ENCODE measurements around the gene SLC17A9. TPM values are rescaled to one million over a fixed set of nuclear protein-coding genes. Genes with fewer than 3 reads are reported as not detected.
"Not testable (repeated sequence)": the region's sequence is repeated elsewhere in the genome, so short reads cannot be mapped to it uniquely, and the experiment has no call there.

The SLC17A9 gene
- total RNA-seq, 2 experiments from 2014 or later, result 49.7 to 52.1 TPM

DNA sequence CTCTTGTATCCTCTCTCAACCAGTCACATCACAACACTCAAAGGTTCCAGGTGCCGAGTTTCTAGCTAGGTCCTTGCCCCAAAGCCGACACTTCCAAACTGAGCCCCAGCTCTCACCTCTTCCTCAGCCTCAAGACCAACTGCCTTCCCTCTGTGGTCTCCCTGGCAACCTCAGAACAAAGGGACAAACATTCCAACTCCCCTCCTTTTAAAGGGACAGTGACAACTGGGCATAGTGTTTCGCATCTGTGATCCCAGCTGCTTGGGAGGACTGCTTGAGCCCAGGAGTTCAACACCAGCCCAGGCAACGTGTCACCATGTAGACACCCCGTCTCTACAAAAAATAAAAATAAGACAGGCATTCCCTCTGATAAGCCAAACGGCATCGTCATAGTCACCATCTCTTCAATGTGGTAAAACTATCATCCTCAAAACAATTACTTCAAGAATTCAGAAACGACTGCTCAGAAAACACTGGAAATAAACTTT, 37.5 kb upstream of the SLC17A9 start:
- Mint-ChIP-seq H3K27me3 (no peaks in the 10 kb centered on the region), H3K27ac (peak overlapping the region; percentile 71), H3K4me3 (peak overlapping the region; percentile 30), H3K36me3 (peaks cover 29% of the 10 kb centered on the region), H3K4me1 (peaks cover 65% of the 10 kb centered on the region), H3K9me3 (no peaks in the 10 kb centered on the region)
- peak; percentile 40 for DNase-seq

DNA sequence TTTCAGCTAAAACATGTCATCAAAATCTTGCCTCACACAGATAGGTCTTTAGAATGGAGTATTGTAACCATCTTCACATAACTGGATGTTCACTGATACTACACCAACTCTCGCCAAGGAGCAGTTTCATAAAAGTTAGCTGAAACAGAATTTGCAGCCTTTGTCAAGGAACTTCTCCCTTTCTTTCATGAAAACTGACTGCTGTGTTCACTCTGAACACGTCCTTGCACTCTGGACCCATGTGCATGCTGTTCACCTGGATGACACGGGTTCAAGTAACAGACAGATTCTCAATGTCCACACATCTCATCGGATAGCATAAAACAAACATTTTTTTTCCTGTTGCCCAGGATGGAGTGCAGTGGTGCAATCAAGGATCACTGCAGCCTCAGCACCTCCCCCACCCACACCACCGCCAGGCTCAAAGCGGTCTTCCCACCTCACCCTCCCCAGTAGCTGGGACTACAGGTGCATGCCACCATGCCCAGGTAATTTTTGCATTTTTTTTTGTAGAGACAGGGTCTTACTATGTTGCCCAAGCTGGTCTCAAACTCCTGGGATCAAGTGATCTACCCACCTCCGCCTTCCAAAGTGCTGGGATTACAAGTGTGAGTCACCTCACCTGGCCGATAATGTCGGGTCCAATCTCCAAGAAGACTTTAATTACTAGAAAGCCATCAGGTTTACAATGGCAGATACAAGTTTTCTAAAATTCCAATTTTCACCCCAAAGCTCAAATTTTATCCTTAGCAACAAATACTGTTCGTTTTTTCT, 35.6 kb upstream of the SLC17A9 start:
- Mint-ChIP-seq H3K27me3 (no peaks in the 10 kb centered on the region), H3K4me3 (peak overlapping the region; percentile 61), H3K27ac (peak overlapping the region; percentile 90), H3K9me3 (no peaks in the 10 kb centered on the region), H3K36me3 (peaks cover 25% of the 10 kb centered on the region), H3K4me1 (peaks cover 73% of the 10 kb centered on the region)
- no peak for DNase-seq

DNA sequence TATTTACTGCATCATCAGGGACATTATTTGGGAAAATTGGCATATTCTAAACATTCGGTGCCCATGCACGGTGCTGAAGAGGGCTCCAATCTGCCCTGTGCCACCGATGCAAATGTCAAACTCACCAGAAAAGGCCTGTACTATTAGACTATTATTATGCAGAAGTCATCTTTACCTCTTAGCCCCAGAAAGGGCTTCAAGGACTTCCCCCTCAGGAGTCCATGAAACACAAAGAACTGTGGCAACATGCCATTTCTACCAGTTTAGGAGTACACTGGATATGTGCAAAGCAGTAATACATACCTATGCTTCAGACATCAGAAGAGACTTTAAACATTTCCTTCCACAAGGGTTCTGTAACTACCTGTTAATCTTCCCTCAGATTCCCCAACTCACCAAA, 34.8 kb upstream of the SLC17A9 start:
- peak overlapping the region; percentile 61 for H3K4me3 Mint-ChIP-seq
- peak overlapping the region; percentile 90 for H3K27ac Mint-ChIP-seq
- H3K9me3 Mint-ChIP-seq, result no peaks in the 10 kb centered on the region

DNA sequence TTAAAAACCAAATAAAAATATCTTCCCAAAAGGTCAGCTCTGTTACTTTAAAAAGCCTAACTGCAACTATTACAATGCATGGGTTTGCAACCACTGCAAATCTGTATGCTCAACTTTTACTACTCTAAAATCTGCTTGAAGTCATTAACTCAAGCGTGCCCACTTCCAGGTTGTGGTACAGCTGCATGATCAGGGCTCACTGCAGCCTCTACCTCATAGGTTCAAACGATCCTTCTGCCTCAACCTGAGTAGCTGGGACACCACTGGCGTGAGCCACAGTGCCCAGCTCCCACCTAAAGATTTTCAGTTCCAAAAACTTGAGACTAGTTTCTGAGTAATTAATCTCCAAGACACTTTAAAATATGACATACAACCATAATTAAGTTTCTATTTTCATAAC, 34.4 kb upstream of the SLC17A9 start:
- no peaks in the 10 kb centered on the region for H3K9me3 Mint-ChIP-seq
- H3K27me3 Mint-ChIP-seq, result no peaks in the 10 kb centered on the region
- DNase-seq, result peak; percentile 67
- peaks cover 81% of the 10 kb centered on the region for H3K4me1 Mint-ChIP-seq
- peaks cover 25% of the 10 kb centered on the region for H3K36me3 Mint-ChIP-seq
- H3K27ac Mint-ChIP-seq, result peak overlapping the region; percentile 90
- peak overlapping the region; percentile 61 for H3K4me3 Mint-ChIP-seq

More for the DNA sequence above, 34.8 kb upstream of the SLC17A9 start:
- Mint-ChIP-seq H3K36me3 (peaks cover 27% of the 10 kb centered on the region), H3K27me3 (no peaks in the 10 kb centered on the region), H3K4me1 (peaks cover 81% of the 10 kb centered on the region)
- no peak for DNase-seq

DNA sequence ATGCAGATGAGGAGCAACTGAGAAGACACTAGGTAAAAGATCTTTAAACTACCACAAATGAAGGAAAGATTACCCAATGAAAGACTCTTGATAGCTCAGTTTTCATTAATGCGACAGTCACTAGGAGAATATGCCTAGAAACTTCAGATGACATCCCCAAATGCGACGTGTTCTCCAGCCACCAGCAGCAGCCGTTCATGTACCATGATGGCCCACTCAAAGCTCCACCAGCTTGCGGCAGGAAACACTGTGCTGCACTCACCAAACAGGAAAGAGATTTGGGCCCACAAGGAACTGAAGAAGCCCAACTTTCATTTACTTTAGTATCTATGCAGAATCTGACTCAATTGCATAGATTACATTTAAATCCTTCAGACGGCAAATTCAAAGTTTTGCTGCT, 33.7 kb upstream of the SLC17A9 start:
- Mint-ChIP-seq H3K27me3 (no peaks in the 10 kb centered on the region), H3K27ac (peak overlapping the region; percentile 90), H3K36me3 (peaks cover 23% of the 10 kb centered on the region), H3K4me1 (peaks cover 85% of the 10 kb centered on the region), H3K4me3 (peak overlapping the region; percentile 61), H3K9me3 (no peaks in the 10 kb centered on the region)
- DNase-seq, result peak; percentile 72

DNA sequence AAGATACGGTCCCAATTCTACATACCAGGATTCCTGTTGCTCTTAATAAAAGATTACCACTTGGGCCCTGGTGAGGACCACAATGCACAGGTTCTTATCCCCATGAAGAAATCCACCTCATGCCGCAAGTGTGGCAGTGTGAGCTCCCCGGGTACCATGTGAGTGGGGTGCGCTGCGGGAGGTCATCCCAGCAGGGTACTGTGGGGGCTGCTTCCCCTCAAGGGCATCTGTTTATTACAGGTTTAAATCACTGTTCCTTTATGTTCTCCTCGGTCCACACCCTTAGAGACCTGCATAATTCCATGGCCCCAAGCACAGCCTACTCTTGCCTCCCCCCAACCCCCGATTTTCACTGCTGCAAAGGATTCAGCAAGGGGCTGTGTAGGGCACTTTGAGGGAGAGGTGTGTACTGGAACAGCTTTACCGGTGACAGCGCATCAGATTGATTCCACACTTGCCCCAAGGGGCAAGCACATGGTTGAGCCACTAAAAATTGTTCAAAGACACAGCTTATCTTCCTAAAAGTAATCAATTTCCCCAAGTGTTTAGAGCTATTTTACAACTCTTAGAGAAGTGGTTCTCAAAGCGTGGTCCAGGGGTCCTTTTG, 32.4 kb upstream of the SLC17A9 start:
- Mint-ChIP-seq H3K9me3 (no peaks in the 10 kb centered on the region), H3K27me3 (no peaks in the 10 kb centered on the region), H3K36me3 (peaks cover 27% of the 10 kb centered on the region), H3K4me3 (peak overlapping the region; percentile 61), H3K27ac (peak overlapping the region; percentile 90), H3K4me1 (peaks cover 88% of the 10 kb centered on the region)
- DNase-seq, result no peak

DNA sequence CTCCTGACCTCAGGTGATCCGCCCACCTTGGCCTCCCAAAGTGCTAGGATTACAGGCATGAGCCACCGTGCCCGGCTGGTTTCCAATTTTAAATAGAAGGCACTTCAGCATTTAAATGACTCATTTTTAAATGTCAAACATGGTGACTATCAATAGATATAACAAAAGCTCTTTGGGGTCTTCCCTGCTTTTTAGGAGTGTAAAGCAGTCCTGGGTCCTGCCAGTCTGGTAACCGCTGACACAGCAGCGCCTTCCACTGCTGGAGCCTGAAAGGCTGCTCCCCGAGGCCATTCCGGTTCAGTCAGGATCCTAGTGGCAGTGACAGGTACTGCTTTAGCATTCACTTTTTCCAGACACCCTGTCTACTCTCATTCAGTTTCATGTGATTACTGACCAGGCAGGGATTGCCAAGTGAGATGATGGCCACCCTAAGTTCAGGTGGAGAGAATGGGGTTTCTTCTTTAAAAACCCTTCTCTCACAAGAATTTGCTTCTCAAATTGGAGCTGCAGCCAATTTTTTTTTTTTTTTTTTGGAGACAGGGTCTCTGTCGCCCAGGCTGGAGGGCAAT, 31.3 kb upstream of the SLC17A9 start:
- H3K4me3 Mint-ChIP-seq, result peak overlapping the region; percentile 68
- H3K4me1 Mint-ChIP-seq, result peaks cover 77% of the 10 kb centered on the region
- DNase-seq, result peak; percentile 82
- H3K27ac Mint-ChIP-seq, result peak overlapping the region; percentile 91
- no peaks in the 10 kb centered on the region for H3K9me3 Mint-ChIP-seq
- no peaks in the 10 kb centered on the region for H3K27me3 Mint-ChIP-seq
- H3K36me3 Mint-ChIP-seq, result peaks cover 32% of the 10 kb centered on the region

DNA sequence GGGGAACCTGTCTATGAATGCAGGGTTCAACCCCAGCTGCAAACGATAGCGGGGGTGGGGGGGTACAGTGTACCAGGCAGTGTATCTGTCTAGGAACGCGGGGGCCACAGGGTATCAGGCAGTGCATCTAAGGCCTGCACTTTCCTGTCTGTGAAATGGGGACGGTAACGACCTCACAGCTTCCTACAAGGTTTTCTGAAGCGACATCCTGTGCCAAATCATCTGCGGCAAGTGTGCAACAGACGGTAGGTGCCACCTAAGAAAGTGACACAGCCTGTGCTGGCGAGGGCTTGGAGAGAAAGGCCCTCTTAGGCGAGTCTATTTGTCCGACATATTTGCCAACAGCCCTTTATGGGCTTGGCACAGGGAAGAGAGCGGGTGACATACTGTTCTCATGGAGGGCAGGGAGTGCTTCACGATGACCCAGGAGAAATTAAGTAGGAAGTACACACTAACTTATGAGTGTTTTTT, 30.0 kb upstream of the SLC17A9 start:
- Mint-ChIP-seq H3K9me3 (no peaks in the 10 kb centered on the region), H3K4me3 (peak overlapping the region; percentile 58), H3K36me3 (peaks cover 24% of the 10 kb centered on the region)

DNA sequence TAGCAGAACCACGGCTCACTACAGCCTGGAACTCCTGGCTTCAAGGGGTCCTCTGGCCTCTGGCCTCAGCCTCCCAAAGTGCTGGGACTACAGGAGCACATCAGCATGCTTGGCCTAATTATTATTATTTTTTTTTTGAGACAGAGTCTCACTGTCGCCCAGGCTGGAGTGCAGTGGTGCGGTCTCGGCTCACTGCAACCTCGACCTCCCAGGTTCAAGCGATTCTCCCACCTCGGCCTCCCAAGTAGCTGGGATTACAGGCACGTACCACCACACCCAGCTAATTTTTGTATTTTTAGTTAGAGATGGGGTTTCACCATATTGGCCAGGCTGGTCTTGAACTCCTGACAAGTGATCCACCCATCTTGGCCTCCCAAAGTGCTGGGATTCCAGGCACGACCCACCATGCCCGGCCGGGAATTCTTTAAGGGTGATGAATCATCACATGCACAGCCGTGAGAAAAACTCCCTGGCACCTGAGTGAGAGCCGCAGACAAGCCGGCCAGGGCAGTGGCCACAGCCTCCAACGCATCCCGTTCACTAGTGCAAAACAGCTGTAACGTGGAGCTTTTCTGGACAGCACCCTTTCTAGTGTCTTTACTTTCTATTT, 29.3 kb upstream of the SLC17A9 start:
- peak overlapping the region; percentile 84 for H3K27ac Mint-ChIP-seq
- H3K9me3 Mint-ChIP-seq, DNase-seq, H3K27me3 Mint-ChIP-seq: not testable (repeated sequence)
- H3K4me1 Mint-ChIP-seq, result peaks cover 73% of the 10 kb centered on the region
- H3K4me3 Mint-ChIP-seq, result peak overlapping the region; percentile 47
- H3K36me3 Mint-ChIP-seq, result peaks cover 27% of the 10 kb centered on the region

More for the DNA sequence above, 30.0 kb upstream of the SLC17A9 start:
- H3K27me3 Mint-ChIP-seq, result no peaks in the 10 kb centered on the region
- peak overlapping the region; percentile 84 for H3K27ac Mint-ChIP-seq
- DNase-seq, result no peak
- H3K4me1 Mint-ChIP-seq, result peaks cover 74% of the 10 kb centered on the region

DNA sequence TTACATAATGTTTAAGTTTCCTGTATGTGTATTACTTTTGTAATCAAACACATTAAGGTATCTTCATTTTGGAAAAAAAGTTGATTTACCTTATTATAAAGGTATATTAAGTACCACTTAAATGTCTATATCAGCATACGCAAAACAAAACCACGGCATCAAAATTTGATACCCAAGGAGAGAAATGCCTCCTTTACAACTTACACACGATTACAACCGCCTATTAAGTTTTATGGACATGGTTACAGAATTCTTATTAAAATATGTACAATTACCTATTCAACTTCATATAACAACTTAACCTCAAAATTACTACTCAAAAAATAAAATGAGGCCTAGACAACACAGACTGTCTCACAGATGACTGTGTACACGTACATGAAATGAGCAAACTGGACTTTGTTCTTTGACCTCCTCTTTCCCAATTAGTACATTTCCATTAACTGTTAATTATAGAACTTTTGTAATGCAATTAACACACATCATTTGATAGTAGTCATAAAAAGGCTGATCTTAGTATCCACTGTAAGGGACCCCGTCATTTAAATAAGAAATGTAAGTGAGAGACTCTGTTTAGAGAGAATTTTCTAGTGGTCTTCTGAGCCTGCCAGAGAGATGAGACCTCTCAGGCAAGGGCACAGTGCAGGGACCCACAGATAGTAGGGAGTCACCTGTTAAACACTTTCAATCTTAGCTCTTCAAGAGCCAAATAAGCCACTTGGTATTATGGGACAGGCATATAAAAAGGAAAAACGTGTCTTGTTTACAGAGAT, 28.7 kb upstream of the SLC17A9 start:
- H3K4me1 Mint-ChIP-seq, result peaks cover 71% of the 10 kb centered on the region
- H3K4me3 Mint-ChIP-seq, result peak overlapping the region; percentile 93
- no peaks in the 10 kb centered on the region for H3K9me3 Mint-ChIP-seq
- no peak for DNase-seq
- H3K27me3 Mint-ChIP-seq, result no peaks in the 10 kb centered on the region
- peaks cover 30% of the 10 kb centered on the region for H3K36me3 Mint-ChIP-seq
- H3K27ac Mint-ChIP-seq, result peak overlapping the region; percentile 96

DNA sequence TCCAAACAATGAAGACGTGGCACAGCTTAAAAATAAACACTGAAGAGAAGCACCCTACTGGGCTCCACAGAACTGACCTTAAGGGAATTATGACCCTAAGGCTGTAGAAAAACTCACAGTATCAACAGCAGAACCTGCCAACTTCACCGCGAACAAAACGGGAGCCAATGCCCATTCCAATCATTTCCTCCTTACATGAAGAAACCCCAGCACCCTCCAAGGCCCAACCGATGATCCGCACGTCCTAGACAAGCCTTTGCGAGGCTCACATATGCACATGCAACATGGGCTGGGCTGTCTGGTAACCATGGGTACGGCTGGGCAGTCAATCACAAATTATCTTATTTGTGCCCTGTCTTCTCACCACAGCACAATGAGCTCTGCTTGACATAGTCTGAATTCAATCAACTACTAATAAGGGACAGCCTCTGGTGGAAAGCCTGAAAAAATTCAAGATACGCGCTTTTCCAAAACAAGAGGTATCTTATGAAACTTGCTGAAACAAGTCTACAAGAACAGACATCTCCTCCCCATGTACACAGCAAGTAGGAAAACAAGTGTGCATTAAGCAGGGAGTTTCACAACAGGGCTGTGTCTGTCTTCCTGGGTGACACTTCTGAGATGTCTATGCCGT, 27.9 kb upstream of the SLC17A9 start:
- H3K4me1 Mint-ChIP-seq, result peaks cover 64% of the 10 kb centered on the region
- H3K36me3 Mint-ChIP-seq, result peaks cover 30% of the 10 kb centered on the region
- H3K9me3 Mint-ChIP-seq, result no peaks in the 10 kb centered on the region
- H3K4me3 Mint-ChIP-seq, result peak overlapping the region; percentile 93
- H3K27me3 Mint-ChIP-seq, result no peaks in the 10 kb centered on the region
- DNase-seq, result peak; percentile 23
- H3K27ac Mint-ChIP-seq, result peak overlapping the region; percentile 96

DNA sequence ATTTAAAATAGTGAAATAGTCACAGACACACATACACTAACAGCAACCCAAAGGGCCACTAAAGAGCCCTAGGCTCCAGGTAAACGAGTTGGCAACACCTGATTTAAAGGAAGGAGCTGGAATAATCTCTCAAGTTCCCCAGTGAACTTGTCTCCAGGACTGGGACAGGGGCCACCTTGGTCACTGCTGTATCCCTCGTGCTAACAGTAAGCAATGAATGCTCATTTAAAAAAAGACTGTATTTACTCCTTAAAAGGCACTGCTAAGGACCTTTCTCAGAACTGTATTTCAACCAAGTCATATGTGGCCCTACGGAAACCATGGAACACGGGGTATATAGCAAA, 27.5 kb upstream of the SLC17A9 start:
- H3K4me3 Mint-ChIP-seq, result peak overlapping the region; percentile 93
- H3K27me3 Mint-ChIP-seq, result no peaks in the 10 kb centered on the region
- no peak for DNase-seq
- peaks cover 63% of the 10 kb centered on the region for H3K4me1 Mint-ChIP-seq
- H3K27ac Mint-ChIP-seq, result peak overlapping the region; percentile 96
- H3K9me3 Mint-ChIP-seq, result no peaks in the 10 kb centered on the region
- peaks cover 27% of the 10 kb centered on the region for H3K36me3 Mint-ChIP-seq

DNA sequence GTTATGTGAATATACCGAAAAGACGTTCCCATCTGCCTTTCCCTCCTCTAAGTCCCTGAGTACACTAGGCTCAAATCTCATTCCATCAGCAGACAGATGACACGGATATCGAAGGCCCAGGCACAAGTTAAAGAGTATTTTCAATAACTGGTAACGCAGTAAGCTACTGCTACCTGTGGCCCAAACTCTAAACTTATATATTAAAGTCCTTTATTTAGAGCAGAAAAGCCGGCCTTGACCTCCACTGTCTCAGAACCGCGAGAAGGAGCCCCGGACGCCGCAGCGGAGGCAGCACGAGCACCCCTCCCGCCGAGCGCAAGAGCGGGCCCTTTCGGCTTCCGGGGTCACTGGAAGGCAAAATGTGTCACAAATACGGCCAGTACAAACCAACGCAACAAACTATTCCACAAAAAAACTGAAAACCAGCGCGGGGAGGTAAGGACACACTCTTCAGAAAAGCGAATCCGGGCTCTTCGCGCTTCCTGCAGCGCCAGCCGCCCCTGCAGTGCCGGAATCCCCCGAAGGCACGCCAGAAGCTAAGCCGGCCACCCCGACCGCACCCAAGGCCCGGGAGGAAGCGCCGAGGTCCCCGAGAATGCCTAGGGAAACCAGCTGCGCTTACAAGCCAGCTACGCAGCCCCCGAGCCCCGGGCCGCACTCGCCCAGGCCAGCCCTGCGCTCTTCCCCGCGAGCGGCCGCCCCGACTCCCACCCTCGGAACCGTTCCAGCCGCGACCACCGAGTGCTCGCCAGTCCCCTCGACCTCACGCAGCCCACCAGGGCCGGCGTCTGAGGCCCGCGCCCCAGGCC, 26.9 kb upstream of the SLC17A9 start:
- no peaks in the 10 kb centered on the region for H3K9me3 Mint-ChIP-seq
- H3K4me1 Mint-ChIP-seq, result peaks cover 63% of the 10 kb centered on the region
- peaks cover 25% of the 10 kb centered on the region for H3K36me3 Mint-ChIP-seq
- peak overlapping the region; percentile 96 for H3K27ac Mint-ChIP-seq
- H3K4me3 Mint-ChIP-seq, result peak overlapping the region; percentile 93
- H3K27me3 Mint-ChIP-seq, result no peaks in the 10 kb centered on the region
- peak; percentile 65 for DNase-seq

Data from activated naive CD8-positive, alpha-beta T cell treated with anti-CD3 and anti-CD28 coated beads for 36 hours (primary cell).